Coronary artery (tissue), 2 donors: Measurements from ENCODE around the gene KCNQ4.

Experiments
- DNase-seq: peaks from one replicate; pipeline ENCODE4 v3.0.0-alpha.2; 2017; ENCODE audit warnings: low spot score
- H3K27ac ChIP-seq, 2 donors: fragments of 200-600 bp; sonication (generic); one replicate each; pipeline ENCODE4 v1.5.1; 2016 to 2019
- H3K4me3 ChIP-seq: fragments of 200-600 bp; sonication (generic); 2 replicates; pipeline ENCODE4 v1.5.1; 2016; ENCODE audit warnings: mild to moderate bottlenecking, moderate library complexity
- CTCF ChIP-seq: fragments of 200-600 bp; sonication (generic); IDR thresholded peaks from one replicate; pipeline ENCODE4 v1.5.1; 2019; ENCODE audit warnings: antibody characterized with exemption

Gene KCNQ4

GRCh38 chr1:40755067-40755466 lies 28.5 kb upstream of the KCNQ4 start:
- TF ChIP-seq CTCF = no peak
- Histone ChIP-seq H3K27ac (no peak overlapping the region), H3K4me3 (no peak overlapping the region)
- no peak for DNase-seq

GRCh38 chr1:40756523-40756922 lies 27.1 kb upstream of the KCNQ4 start:
- DNase-seq = no peak
- Histone ChIP-seq H3K27ac (no peak overlapping the region), H3K4me3 (no peak overlapping the region)
- no peak for TF ChIP-seq CTCF

- no peak for TF ChIP-seq CTCF
- Histone ChIP-seq H3K4me3 (no peak overlapping the region), H3K27ac (no peak overlapping the region)
- DNase-seq = no peak
Measured at GRCh38 chr1:40757084-40757483, 26.5 kb upstream of the KCNQ4 start.

- no peak overlapping the region for H3K4me3 ChIP-seq
- H3K27ac ChIP-seq = no peak overlapping the region
- TF ChIP-seq CTCF = no peak
- DNase-seq = no peak
Measured at GRCh38 chr1:40758004-40758403, 25.6 kb upstream of the KCNQ4 start.

GRCh38 chr1:40758578-40759343 lies 24.8 kb upstream of the KCNQ4 start:
- no peak for DNase-seq
- no peak for TF ChIP-seq CTCF
- Histone ChIP-seq H3K27ac (no peak overlapping the region), H3K4me3 (no peak overlapping the region)

- no peak for DNase-seq
- no peak overlapping the region for H3K4me3 ChIP-seq
- no peak overlapping the region for H3K27ac ChIP-seq
- TF ChIP-seq CTCF = no peak
Measured at GRCh38 chr1:40760984-40761383, 22.6 kb upstream of the KCNQ4 start.

- no peak overlapping the region for H3K27ac ChIP-seq
Measured at GRCh38 chr1:40762144-40762923, 21.3 kb upstream of the KCNQ4 start.

More at GRCh38 chr1:40762144-40762923, 21.3 kb upstream of the KCNQ4 start:
- no peak for TF ChIP-seq CTCF
- no peak overlapping the region for H3K4me3 ChIP-seq
- no peak for DNase-seq
